GM10266 (cell line): ENCODE results near the gene NOS1AP.
"Not testable (repeated sequence)": the region's sequence is repeated elsewhere in the genome, so short reads cannot be mapped to it uniquely, and the experiment has no call there.

Source experiments
- DNase-seq: peaks from one replicate; pipeline ENCODE4 v3.0.0; 2012; ENCODE audit errors: extremely low spot score
- CTCF ChIP-seq: IDR thresholded peaks from 2 replicates; pipeline ENCODE4 v1.5.1; 2012; ENCODE audit warnings: mild to moderate bottlenecking, low read depth; ENCODE audit not compliant: control insufficient read depth, insufficient read depth; ENCODE audit errors: missing control alignments

The NOS1AP gene

DNA sequence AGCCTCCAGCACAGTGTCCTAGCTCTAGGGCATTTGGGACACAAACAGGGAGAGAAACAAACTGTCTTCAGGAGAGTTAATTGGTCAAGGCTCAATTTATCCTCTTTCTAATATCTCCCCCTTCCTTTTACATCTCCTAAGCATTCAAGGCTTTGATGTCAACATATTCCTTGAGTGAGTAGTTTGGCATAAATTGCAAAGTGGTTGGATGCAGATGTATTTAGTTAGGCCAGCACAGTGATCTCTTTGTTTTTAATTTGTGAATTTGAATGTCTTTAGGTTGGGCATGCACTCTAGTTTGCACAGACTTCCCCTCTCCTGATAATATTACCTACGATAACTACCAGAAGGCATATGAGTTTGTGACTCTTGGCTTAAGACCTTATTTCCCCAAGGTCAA is 33.3 kb upstream of the NOS1AP start:
- TF ChIP-seq CTCF = no peak
- no peak for DNase-seq

- DNase-seq = no peak
- TF ChIP-seq CTCF = no peak
Measured at GRCh38 chr1:162038624-162039023, 30.9 kb upstream of the NOS1AP start.

DNA sequence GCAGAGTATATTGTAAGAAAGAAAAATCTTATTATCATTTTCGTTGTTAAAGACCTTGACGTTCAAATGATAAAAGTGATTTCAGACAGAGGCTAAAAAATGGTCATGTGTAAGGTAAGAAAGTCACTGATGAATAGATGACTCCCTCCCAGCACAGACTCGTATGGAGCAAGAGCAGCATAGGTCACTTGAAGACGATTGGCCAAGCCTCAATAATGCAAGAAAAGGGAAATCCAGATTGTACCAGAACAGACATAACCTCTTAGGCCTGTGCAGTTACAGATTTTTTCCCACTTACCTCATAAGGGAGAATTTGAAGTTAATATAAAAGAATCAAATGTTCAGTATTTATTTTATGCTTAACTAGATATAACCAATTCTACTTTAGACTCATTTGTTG is 29.5 kb upstream of the NOS1AP start:
- no peak for TF ChIP-seq CTCF
- DNase-seq = no peak

DNA sequence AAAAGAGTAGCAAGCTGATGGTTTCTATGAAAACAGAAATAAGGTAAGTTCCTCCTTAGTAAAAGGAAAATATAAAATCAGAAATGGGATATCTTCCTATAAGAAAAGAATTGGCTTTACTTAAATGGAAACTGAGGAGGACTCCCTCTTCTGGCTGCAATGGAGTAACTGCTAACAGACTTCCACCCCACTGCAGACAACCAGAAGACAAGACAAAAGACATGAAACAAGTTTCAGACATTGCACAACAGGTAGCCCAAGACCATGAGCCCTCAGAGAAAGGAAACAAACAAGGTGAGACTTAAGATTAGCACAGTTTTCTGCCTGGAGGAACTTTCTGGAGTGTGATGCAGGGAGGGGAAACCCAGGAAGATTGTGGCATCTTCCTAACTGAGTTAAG is 28.8 kb upstream of the NOS1AP start:
- TF ChIP-seq CTCF = no peak
- DNase-seq = no peak

DNA sequence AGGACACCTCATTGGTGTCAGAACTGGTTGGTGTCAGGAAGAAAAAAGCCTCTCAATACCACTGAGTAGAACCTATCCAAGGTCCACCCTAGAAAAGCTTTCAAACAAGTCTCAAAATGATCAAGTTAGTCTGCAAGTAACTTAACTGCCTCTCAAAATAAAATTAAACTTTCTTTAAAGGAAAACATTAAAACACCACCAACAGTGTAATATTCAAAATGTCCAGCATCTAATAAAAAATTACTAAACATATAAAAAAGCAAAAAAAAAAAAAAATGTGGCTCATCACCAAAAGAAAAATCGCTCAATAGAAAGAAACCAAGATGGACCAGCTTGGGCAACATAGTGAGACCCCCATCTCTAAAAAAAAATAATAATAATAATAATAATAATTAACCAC is 27.1 kb upstream of the NOS1AP start:
- no peak for DNase-seq
- no peak for TF ChIP-seq CTCF

- DNase-seq = no peak
- no peak for TF ChIP-seq CTCF
Measured at GRCh38 chr1:162046921-162047320, 22.6 kb upstream of the NOS1AP start.

- DNase-seq = not testable (repeated sequence)
Measured at GRCh38 chr1:162053949-162054348, 15.5 kb upstream of the NOS1AP start.

DNA sequence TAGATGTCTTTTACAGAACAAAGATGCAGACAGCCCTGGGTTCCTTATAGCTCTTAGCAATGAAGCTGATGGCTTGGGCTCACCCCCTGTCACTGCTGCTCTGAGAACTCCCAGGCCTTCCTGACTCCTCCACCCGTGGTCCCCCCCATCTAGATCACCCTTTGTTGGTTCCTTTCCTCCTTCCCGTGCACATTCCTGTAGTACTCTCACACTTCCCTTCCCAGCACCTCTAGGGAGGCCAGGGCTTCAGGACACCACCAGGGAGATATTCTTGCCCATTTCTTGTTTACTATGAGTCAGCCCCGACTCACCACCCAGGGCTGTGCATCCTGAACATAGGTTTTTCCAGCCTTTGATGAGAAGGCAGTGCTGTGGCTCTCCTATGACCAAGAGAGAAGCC is 14.4 kb upstream of the NOS1AP start:
- no peak for DNase-seq
- TF ChIP-seq CTCF = no peak
